Esophagus squamous epithelium (tissue), 5 donors: ENCODE results near the gene EPHA8. TPM values are rescaled to one million over a fixed set of nuclear protein-coding genes. Genes with fewer than 3 reads are reported as not detected.

Experiments used
- DNase-seq: peaks from one replicate; lab custom pipeline; 2025; lab: John Stamatoyannopoulos, UW
- H3K27ac ChIP-seq, 4 donors: fragments of 200-600 bp; sonication (generic); one replicate each; pipeline ENCODE4 v1.5.1; 2016 to 2019; ENCODE audit warnings: mild to moderate bottlenecking in 1 of 4
- H3K27me3 ChIP-seq, 4 donors: fragments of 200-600 bp; sonication (generic); 1 replicate in 3 of 4; 2 replicates in 1 of 4; pipeline versions ENCODE4 v1.5.1 to v1.6.0; 2017 to 2021; ENCODE audit warnings: antibody characterized with exemption in 1 of 4
- H3K36me3 ChIP-seq, 3 donors: fragments of 200-600 bp; sonication (generic); one replicate each; pipeline ENCODE4 v1.5.1; 2016 to 2019
- H3K4me1 ChIP-seq, 3 donors: fragments of 200-600 bp; sonication (generic); one replicate each; pipeline ENCODE4 v1.5.1; 2017 to 2019
- H3K4me3 ChIP-seq, 4 donors: fragments of 200-600 bp; sonication (generic); 1 replicate in 3 of 4; 2 replicates in 1 of 4; pipeline ENCODE4 v1.5.1; 2016 to 2019; ENCODE audit warnings: mild to moderate bottlenecking in 2 of 4, moderate library complexity in 1 of 4
- H3K9me3 ChIP-seq, 3 donors: fragments of 200-600 bp; sonication (generic); one replicate each; pipeline ENCODE4 v1.5.1; 2016 to 2019
- POLR2A ChIP-seq, 4 donors: fragments of 450-650 bp; IDR thresholded peaks; one replicate each; pipeline ENCODE4 v1.6.1; 2017; ENCODE audit warnings: antibody characterized with exemption in 4 of 4, mild to moderate bottlenecking in 4 of 4, moderate library complexity in 3 of 4
- WGBS, 2 donors: methylation state at CpG; one replicate each; pipeline ENCODE4 v1.1.5; 2018; 5-methylcytosine and 5-hydroxymethylcytosine counted together
- intact Hi-C: fragments of 100-400 bp; cut with DNase I; formaldehyde crosslinking; loops from one replicate; pipeline ENCODE4 v1.15.0; 2022
- total RNA-seq, 4 donors: library from RNA; depleted of rRNA; stranded (reverse); fragments of >200 nt; gene quantifications; one replicate each; pipeline ENCODE4 v1.1.0, GENCODE V29; 2016
- TF ChIP-seq, protein P1 (sequence below), 6 experiments: fragments of 450-650 bp in 4 of 6; fragments of 200-600 bp in 2 of 6; sonication (generic) in 2 of 6; IDR thresholded peaks; one replicate each; pipeline ENCODE4 v1.5.1; 2016 to 2019; ENCODE audit warnings: antibody characterized with exemption in 6 of 6, mild to moderate bottlenecking in 4 of 6, moderate library complexity in 4 of 6
- donor health status: DM: yes; HTN: yes; CAD: no.

The EPHA8 gene
- total RNA-seq, 4 donors from 2014 or later = 0.19 to 0.44 TPM; not detected in 2

DNA sequence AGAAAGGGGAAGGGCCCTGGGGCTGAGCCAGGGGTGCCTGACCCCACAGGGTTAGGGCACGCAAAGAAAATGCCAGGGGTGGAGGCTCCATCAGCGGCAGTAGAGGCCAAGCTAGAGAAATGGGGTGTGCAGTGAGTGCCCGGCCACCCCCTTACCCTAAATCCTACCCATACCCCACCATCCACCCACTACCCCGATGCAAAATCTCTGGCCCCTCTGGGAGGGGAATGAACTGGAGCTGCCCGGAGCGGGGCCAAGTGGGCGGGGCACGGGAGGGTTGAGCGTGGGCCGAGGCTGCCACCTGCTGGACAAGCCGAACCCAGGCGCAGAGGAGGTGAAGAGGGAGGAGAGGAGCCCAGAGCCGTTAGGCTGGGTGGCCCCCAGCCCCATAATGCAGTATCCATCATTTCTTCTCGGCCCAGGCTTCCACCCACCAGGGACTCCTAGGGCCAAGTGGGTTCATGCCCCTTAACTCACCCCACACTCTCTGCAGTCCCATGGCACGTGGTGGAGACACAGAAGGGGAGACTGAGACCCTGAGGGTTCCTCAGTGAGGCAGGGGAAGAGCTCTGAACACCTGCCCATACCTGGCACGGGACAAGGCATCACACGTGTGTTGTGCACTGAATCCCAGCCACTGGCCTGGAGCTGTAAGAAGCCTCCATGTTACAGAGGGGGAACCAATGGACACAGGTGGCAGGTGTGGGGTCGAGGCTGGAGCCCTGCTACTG, 78.8 kb downstream of the EPHA8 start:
- Histone ChIP-seq H3K4me1 (peaks cover 3 to 9% (median 3%) of the 10 kb centered on the region in 3 donors), H3K36me3 (no peaks in the 10 kb centered on the region), H3K4me3 (no peak overlapping the region), H3K9me3 (no peaks in the 10 kb centered on the region), H3K27ac (no peak overlapping the region), H3K27me3 (peaks cover 0 to 73% (median 0%) of the 10 kb centered on the region in 4 donors)
- intact Hi-C loops = loop anchor here (2.0 to 10.0 kb wide), 2 partner anchors 117 to 221 kb away; no protein-coding TSS in a partner anchor
- WGBS, 2 donors = 4 to 16% methylated on average over 8 to 10 of the region's 18 CpGs
- TF ChIP-seq POLR2A (IDR thresholded peaks at IDR 0.05) = no peak
- TF ChIP-seq, protein P1, sequence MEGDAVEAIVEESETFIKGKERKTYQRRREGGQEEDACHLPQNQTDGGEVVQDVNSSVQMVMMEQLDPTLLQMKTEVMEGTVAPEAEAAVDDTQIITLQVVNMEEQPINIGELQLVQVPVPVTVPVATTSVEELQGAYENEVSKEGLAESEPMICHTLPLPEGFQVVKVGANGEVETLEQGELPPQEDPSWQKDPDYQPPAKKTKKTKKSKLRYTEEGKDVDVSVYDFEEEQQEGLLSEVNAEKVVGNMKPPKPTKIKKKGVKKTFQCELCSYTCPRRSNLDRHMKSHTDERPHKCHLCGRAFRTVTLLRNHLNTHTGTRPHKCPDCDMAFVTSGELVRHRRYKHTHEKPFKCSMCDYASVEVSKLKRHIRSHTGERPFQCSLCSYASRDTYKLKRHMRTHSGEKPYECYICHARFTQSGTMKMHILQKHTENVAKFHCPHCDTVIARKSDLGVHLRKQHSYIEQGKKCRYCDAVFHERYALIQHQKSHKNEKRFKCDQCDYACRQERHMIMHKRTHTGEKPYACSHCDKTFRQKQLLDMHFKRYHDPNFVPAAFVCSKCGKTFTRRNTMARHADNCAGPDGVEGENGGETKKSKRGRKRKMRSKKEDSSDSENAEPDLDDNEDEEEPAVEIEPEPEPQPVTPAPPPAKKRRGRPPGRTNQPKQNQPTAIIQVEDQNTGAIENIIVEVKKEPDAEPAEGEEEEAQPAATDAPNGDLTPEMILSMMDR (IDR thresholded peaks at IDR 0.05) = peak; percentile 76 to 91 (median 85)
- no peak for DNase-seq

DNA sequence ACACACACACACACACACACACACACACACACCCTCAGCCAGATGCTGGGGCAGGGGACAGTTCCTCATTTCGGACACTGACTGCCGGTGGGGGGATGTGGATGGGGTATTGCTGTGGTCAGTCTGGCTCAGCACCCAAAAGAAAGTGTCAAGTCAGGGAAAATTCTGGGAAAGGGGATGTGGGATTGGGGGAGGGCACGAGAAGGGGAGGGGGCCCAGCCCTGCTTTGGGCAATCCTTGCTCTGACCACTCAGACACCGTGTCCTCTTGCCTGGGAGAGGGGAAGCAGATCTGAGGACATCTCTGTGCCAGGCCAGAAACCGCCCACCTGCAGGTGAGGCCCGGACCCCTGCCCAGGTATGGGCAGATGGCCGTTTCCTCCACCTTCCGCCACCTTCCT, 80.1 kb downstream of the EPHA8 start, which contains the start of gene C1QC:
C1QC (plus strand) TSS at position 253 of the 400 bp plus-strand sequence. CDS start 391 bp downstream, outside the sequence.
- H3K4me3 ChIP-seq = peak within 1 kb of the TSS in 3 of 4 donors; percentile 24 to 47 (median 37)
- TF ChIP-seq POLR2A (IDR thresholded peaks at IDR 0.05) = no peak
- TF ChIP-seq, protein P1 (IDR thresholded peaks at IDR 0.05) = no peak
- H3K4me1 ChIP-seq = peaks cover 3 to 9% (median 3%) of the 10 kb centered on the region in 3 donors
- H3K36me3 ChIP-seq = no peaks in the 10 kb centered on the region
- 49 to 57% methylated on average over 3 to 8 of the region's 8 CpGs for whole genome bisulfite sequencing, 2 donors
- peaks cover 0 to 68% (median 0%) of the 10 kb centered on the region in 4 donors for H3K27me3 ChIP-seq
- no peak for DNase-seq
- intact Hi-C loops = loop anchor here (2.0 to 10.0 kb wide), 2 partner anchors 119 to 223 kb away; no protein-coding TSS in a partner anchor
- no peaks in the 10 kb centered on the region for H3K9me3 ChIP-seq
- peak within 1 kb of the TSS in 3 of 4 donors; percentile 21 to 61 (median 42) for H3K27ac ChIP-seq

DNA sequence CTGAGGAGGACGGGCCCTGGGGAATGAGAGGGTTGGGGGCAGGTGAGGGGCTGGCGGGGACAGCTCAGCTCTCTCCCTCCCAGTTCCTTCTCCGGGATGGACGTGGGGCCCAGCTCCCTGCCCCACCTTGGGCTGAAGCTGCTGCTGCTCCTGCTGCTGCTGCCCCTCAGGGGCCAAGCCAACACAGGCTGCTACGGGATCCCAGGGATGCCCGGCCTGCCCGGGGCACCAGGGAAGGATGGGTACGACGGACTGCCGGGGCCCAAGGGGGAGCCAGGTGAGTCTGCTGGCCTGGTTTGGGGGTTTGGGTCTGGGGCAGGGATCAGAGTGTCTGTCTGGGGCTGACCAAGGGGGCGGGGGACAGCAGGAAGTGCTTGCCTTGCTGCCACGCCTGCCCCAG, 80.6 kb downstream of the EPHA8 start:
- no peaks in the 10 kb centered on the region for H3K9me3 ChIP-seq
- intact Hi-C loops = loop anchor here (2.0 to 10.0 kb wide), 2 partner anchors 119 to 223 kb away; no protein-coding TSS in a partner anchor
- 62% methylated on average over 9 of the region's 12 CpGs; no CpG with 5 or more reads in 1 of the 2 donors for WGBS, 2 donors
- H3K4me3 ChIP-seq = peak overlapping the region in 3 of 4 donors; percentile 24 to 47 (median 37)
- TF ChIP-seq, protein P1 (IDR thresholded peaks at IDR 0.05) = no peak
- no peak for TF ChIP-seq POLR2A (IDR thresholded peaks at IDR 0.05)
- H3K27me3 ChIP-seq = peaks cover 0 to 62% (median 0%) of the 10 kb centered on the region in 4 donors
- H3K4me1 ChIP-seq = peaks cover 3 to 9% (median 3%) of the 10 kb centered on the region in 3 donors
- peak overlapping the region in 3 of 4 donors; percentile 21 to 61 (median 42) for H3K27ac ChIP-seq
- DNase-seq = no peak
- no peaks in the 10 kb centered on the region for H3K36me3 ChIP-seq

DNA sequence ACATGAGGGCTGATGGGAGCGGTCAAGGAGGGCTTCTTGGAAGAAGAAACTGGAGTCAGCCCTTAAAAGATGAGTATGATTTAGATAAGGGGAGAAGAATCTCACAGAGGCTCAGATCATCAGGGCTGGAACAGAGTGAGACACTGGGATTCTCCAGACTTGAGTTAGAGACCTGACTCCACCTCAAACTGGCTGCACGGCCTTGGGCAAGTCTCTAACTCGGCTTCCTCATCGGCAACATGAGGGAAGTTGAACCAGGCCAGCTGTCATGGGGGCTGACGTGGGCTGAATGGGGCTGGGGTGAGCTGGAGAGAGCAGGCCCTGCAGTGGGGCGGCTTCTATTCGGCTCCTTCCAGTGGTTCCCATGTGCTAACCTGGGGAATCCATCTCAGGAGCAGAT, 82.6 kb downstream of the EPHA8 start:
- intact Hi-C loops = loop anchor here (10.0 kb wide), 1 partner anchor 121 kb away; no protein-coding TSS in a partner anchor
- Histone ChIP-seq H3K27me3 (peaks cover 0 to 46% (median 0%) of the 10 kb centered on the region in 4 donors), H3K9me3 (no peaks in the 10 kb centered on the region), H3K36me3 (no peaks in the 10 kb centered on the region), H3K27ac (peak overlapping the region in 2 of 4 donors; percentile 1 to 58), H3K4me3 (peak overlapping the region in 2 of 4 donors; percentile 37 to 47), H3K4me1 (peaks cover 3 to 9% (median 3%) of the 10 kb centered on the region in 3 donors)
- no peak for DNase-seq
- no peak for TF ChIP-seq POLR2A (IDR thresholded peaks at IDR 0.05)
- TF ChIP-seq, protein P1 (IDR thresholded peaks at IDR 0.05) = no peak
- 67 to 70% methylated on average over 4 to 7 of the region's 7 CpGs for WGBS, 2 donors
